Heart left ventricle (tissue), 13 donors: Measurements from ENCODE around the gene JCHAIN.

ENCODE experiments used
- CTCF ChIP-seq, 12 donors: fragments of 200-600 bp; sonication (generic) in 4 of 12; IDR thresholded peaks; one replicate each; pipeline versions ENCODE4 v1.5.0 to v1.8.0; 2018 to 2022; ENCODE audit warnings: antibody characterized with exemption in 12 of 12, mild to moderate bottlenecking in 5 of 12
- POLR2A ChIP-seq, 2 donors: fragments of 450-650 bp; IDR thresholded peaks; one replicate each; pipeline ENCODE4 v1.6.1; 2017; ENCODE audit warnings: antibody characterized with exemption in 2 of 2, mild to moderate bottlenecking in 2 of 2, moderate library complexity in 2 of 2
- donor health status: ischemic (EF 13 %, LVEDD 7.1; RV severe dilation, severe dysfunction).
- donor health status: DM: no; HTN: yes; CAD: no.
- donor health status: DM: no; HTN: no; CAD: no.
- donor health status: ischemic (EF 25% LVEDD 6.9; RV normal size, moderate dysfunction).
- donor health status: ischemic (EF 25% LVEDD 5.7; RV mildly dilated, moderate dysfunction).
- donor health status: ischemic (EF 35%, LVEDD 5.7; RV mildly dilated, moderate dysfunction).
- donor health status: nonischemic (EF 11% LVEDD 7.7; RV severe dilation, severe dysfunction).
- donor health status: DM: yes; HTN: yes; CAD: no.
- donor health status: PGD.
- donor health status: ischemic (EF 29% LVEDD 5.4; RV normal size, mild dysfunction).
- donor health status: nonischemic (EF 23%, LVEDD 6.1; RV moderate dilation, normal function).

- TF ChIP-seq POLR2A (IDR thresholded peaks at IDR 0.05) (no peak), CTCF (IDR thresholded peaks at IDR 0.05) (no peak)
Observed at GRCh38 chr4:70700712-70701111, 34.4 kb upstream of the JCHAIN start.
